NK-92 (cell line): Measurements from ENCODE around the gene LINS1.
"Not testable (repeated sequence)": the region's sequence is repeated elsewhere in the genome, so short reads cannot be mapped to it uniquely, and the experiment has no call there.

ENCODE experiments used
- DNase-seq: peaks from one replicate; lab custom pipeline; 2025; ENCODE audit not compliant: unreplicated experiment; lab: John Stamatoyannopoulos, UW

LINS1 gene

DNA sequence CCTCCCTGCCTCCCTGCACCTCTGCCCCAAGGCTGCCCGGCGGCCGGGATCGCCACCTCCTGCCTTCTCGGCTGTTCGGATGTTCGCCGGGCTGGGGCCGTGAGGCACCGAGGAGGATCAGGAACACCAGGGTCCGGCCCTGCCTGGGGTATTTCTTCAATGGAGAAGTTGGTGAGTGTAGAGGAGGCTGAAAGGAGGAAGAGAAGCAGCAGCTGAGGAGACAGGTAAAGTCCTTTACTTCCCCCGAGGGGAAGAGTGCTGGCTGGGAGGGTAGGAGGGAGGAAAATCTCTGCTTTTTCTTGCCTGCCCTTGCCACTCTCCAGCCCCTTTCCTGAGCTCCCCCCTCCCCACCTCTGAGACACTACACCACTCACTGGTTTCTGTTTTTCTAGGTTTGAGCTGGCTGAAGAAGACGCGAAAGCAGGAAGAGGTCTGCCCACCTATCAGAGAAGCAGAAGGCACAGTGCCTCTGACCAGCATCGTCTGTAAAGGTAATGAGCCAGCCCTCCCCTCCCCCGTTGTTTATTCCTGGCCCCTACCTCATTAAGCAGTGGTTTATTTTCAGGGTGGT lies 924 bp upstream of the LINS1 start:
- DNase-seq, result peak; percentile 19

DNA sequence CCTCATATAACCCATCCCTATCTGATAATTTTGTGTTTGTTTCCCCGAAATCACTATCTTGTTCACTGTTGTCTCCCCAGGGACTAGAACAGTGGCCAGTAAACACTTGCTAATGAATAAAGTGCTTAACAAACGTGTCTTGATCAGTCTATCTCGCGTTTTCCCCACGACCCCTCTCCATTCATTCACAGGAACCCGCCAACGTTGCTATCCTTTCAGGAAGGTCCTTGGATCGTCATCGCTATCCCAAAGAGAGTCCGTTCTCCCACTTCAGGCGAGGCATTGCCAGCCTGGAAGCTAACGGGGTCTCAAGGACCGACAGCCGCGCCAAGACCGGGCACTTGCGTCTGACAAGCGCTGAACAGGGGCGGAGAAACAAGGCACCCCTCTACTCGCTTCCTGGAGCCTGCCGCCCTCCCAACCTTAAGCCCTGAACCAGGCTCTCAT lies 344 bp downstream of the LINS1 start:
- DNase-seq, result no peak

DNA sequence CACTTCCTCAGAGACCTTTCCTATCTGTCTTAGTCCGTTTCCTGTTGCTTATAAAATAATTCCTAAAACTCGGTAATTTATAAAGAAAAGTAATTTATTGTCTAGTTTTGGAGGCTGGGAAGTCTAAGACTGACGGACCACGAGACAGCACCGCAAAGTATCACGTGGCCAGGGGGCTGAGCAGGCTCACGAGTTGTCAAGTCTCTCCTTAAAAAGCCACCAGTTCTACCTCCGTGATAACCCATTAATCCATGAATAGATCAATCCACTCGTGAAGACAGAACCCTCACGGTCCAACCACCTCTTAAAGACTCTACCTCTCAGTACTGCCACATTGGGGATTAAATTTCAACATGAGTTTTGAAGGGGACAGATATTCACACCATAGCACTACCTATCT lies 821 bp downstream of the LINS1 start:
- no peak for DNase-seq

DNA sequence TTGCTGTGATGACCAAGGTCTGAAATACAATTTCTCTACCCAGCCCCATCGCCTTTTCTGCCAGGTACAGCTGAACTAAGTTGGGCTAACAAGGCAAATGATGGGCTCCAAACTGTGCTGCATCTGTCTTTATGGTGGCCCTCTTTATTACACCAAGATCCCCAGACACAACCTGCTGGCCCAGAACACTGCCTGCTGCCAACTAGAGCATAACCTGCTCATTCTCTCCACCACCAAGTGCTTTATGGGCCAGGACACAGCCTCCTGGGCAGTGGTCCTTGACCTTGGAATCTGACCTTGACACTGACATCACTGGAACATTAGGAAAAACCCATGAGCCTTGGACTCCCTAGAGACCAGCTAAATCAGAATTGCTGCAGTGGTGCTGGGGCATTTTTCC lies 3.3 kb downstream of the LINS1 start:
- DNase-seq, result no peak

DNA sequence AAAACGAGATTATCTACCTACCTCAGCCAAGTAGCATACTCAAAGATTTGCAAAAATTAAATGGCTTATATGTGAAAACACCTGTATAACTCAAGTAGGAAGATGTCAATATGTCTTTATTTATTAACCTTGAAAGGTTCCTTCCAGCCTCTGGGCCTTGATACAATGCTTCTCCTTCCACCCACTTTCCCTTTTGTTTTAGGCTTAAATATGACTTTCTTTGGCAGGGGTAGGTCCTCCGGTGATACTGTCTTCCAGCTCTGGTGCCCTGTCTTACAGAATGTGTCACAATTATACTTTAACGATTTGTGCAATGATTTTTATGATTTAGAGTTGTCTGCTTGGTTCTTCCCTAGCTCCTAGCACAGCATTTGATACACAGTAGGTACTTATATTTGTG lies 4.1 kb downstream of the LINS1 start:
- no peak for DNase-seq

DNA sequence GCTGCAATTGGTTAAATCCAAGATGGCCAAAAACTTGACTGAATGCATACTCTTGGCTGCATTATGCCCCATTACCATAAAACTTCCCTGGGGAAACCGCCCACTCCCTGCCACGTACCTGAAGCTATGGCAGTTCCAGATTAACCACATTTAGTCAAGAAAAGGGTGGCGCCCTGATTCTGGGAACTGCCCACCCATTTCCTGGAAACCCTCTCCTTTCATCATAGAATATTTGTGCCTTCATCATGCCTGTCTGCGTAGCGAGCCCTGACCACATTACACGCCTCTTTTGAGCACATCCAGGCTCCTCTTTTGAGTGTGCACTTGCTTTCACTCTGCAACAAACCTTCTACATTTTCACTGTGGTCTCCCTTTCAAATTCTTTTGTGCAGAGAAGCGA lies 5.2 kb downstream of the LINS1 start:
- DNase-seq, result peak; percentile 77

DNA sequence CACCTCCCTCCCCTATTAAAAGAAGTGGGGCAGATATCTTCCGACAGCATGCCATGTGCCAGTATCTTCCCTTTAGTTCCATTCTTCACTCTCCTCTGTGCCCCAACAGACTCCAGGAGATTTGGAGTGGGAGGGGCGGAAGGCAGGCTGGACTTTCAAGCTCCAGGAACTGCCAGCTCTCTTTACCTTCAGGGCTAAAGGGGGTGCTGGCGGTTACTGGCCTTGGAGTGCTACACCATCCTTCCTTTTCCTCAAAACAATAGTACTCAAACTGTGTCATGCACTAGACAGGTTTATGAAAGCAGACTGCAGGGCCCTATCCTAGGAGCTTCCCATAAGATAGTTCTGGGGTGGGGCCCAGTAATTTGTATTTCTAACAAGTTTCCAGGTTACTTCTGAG lies 6.0 kb downstream of the LINS1 start:
- no peak for DNase-seq

DNA sequence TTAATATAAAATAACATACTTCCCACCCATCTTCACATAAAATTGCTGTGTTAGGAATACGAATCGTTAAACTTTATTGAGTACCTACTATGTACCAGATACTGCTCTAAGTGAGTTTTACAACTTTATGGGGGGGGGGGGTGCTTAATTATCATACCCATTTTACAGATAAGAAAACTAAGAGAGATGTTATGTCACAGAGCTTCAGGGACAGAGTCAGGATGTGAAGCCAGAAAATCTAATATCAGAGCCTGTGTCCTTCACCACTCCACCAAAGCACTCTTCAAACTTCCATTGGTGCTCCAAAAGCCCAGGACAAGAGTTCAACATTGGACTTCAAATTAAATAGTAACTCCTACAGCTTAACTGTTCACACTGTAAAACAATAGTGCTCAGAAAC lies 8.6 kb downstream of the LINS1 start:
- no peak for DNase-seq

DNA sequence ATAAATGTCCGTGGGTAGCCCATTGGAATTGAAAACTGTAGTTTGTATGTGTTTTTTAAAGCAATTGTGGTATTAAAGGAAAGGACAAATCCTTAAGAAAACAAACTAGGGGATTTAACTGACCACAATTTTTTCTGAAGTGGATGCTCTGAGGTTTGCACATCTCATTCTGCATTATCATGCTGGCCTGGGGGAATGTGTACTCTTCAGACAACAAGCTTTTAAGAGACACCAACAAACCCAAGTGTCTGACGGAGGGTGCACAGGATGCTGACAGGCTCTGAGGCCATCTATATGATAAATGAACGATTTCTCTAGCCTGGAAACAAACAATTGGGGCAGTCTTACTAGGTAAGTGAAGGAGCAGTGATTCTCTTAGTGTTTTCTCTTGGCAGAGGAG lies 9.1 kb downstream of the LINS1 start:
- DNase-seq, result no peak

DNA sequence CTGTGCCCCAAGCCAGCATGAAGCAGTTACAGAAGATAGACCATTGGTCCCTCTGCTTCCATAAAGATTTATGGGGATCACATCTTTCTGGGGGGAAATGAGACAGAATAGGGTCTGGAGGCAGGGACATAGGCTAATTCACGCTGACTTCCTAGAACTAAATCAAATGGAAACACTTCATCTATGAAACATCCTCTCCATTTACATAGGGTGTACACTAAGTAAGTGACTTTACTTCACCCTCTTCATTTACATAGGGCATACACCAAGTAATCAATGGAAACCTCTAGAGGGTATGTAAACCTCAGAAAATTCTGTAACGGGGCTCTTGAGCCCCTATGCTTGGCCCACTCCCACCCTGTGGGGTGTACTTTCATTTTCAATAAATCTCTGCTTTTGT lies 10.1 kb downstream of the LINS1 start:
- DNase-seq, result no peak

DNA sequence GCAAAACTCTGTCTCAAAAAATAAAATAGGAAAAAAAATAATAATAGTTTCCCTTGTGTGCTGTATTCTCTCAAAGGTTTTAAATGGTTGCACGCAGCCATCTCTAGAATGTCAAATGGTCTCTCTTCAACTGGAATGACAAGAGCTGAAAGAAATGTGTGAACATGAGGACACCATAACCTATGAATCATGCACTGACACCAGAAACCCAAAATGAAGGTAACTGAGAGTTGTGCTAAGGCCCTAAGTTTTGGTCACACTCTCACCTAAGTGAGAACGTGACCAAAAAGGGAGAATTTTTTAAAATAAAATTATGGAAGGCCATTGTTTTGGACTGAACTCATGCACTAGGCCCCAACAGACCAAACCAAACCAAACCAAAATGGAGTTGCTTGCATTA lies 10.8 kb downstream of the LINS1 start:
- DNase-seq, result not testable (repeated sequence)

DNA sequence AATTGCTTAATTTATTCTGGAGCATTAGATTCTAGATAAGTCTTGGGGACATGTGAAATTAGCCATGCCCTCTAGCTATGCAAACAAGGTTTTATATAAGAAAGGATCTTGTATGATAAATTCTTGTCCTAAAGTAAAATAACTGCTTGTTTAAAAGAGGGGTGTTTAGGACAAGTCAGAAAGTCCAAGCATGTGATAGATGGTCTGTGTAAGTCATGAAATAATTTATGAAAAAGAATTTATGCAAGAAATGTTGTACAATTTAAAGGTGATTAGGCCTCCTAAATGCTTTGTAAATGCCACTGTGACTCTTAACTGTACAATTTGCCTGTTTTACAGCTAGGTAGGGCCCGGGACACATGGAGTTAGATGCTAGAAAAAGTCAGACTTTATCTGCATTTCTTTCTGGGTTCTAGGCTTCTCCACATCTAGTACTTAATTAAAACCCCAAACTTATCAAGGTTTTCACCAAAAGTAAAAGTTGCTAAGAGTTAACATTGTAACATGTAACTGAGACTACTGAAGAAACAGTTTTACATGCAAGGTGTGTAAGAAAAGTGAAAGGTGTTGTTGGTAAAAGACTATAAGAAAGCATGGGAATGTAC lies 13.2 kb downstream of the LINS1 start:
- DNase-seq, result no peak

DNA sequence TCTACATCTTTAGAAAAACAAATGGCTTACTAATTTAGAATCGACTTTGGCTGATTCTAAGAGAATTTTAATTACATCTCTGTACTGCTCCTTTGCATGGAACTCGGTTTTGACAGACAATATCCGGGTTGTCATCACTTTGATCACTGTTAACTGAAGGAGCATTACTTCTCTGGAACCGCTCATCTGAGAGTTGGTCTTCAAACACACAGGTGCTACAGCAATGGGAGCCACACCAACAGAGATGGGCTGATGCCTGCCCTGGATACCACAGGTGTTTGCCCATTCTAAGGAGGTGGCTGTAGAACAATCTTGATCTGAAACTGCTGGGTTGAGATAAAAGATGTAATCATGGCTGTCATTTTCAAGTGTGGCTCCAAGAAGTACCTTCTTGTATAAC lies 21.6 kb downstream of the LINS1 start:
- no peak for DNase-seq

DNA sequence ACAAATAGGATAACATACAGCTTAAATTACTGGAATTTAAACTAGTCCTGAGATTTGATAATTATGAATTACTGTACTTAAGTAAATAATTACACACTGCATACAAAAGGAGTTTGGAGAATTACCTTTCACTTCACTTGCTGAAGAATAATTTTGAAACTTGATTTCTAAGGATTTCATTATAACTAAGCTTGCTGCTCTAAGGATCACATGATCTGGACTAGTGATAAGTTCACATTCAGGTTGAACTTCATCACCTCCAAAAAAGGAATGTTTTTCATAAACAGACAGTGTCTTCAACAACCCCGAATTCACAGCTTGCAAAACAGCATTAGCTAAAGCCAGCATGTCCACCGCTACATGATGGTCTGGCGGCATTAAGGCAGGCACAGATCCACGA lies 28.5 kb downstream of the LINS1 start:
- no peak for DNase-seq

DNA sequence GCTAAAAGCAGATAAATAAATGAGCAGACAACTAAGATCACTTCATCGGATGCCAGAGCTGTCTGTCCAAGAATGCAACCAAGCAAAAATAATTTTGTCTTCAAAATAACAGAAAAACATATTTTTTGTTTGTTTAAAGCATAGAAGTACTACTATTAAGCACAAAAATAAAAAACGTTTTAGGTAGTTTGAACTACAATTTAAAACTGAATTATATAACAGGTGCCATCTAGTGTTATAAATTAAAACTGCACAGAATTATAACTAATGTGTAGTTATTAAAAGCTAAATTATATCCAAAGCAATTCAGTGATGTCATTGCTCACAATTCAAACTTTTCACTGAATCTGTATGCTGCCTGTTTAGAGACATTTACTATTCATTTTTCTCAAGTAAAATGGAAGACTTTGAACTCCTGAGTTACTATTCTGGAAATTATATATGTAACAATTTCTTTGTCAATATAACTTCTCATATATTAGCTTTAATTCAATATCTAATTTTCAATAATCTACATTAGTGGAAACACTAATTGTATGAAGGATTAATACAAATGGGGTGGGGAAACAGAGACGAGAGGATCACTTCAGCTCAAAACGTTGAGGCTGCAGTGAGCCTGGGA lies 29.5 kb downstream of the LINS1 start:
- no peak for DNase-seq

DNA sequence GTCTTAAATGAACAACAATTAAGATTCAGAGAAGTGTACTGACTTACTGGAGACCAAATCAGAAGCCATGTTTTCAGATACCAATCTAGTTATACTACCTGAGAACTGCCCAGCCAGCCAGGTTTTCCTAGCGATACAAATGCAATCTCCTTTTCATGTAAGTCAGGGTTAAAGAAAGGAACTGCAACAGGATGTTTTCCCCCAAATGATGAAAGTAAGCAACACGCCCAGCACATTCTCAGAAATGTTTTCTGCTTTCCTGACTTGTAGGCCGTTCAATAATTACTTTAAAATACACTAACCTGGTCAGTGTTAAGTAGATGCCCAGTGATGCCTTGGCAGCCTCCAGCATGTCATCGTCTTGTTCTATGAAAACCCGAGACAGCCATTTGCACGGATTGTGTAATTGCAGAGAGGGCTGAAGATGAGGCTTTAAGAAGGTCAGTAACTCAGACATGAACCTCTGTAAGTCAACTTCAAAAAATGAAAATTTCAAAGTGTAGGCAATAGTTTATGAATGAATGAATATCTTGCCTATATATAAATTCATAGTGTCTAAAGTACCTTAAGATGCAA lies 30.3 kb downstream of the LINS1 start:
- no peak for DNase-seq

DNA sequence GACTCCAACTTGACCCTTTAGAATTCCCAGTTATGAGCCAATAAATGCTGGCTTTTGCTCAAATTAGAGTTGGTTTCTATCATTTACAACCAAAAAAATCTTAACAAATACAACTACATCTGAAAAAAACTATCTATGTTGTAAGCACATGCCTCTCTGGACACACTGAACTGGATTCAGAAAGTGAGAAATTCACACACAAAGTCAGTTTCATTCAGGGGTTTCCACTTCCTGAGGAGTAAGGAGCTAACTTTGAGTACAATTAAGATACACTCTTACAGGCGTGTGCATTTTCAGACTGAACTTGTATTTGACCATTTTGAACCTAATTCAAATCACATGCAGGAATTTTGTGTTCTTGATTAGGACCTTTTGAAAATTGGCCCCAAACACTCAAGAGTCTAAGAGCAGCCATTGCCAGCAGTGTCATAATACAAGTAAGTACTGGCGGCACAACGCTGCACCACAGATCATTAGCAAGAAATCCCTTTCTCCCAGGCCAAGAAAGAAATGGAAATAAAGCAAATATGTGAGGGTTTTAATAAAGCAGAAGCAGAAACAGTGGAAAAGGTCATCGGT lies 31.2 kb downstream of the LINS1 start:
- no peak for DNase-seq

DNA sequence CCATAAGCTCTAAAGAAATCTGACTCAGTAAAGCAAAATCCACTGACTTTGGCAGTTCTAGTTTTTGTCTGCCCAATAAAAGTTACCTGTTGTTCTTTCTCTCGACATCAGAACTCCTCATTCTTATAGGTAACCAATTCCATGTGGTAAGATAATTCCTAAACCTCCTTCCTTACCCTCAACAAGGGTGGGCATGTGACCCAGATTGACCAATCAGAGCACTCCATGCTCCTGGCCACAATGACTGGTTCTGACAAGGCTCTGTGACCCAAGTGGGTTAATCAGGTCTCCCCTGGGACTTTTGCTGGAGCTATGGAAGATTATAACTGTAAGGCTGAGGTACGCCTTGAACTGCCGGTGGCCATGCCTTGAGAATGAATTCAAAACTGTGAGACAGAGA lies 31.7 kb downstream of the LINS1 start:
- no peak for DNase-seq

DNA sequence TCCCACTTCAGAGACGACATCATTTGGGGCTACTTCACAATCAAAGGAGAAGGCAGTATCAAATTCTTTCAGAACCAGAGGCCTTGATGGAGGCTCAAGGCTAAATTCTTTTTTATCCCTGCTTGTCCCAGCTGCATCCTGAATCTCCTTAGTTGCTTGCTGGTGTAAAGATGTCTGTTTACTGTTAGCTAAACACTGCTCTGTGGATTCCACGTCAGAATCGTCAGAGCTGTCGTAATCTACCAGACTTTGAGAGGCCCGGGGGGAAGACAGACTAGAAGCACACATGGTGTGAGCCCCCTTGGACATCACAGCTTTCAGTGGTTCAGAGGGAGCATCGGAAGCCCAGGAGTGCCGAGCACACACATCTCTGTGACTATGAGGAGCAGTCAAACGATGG lies 32.6 kb downstream of the LINS1 start:
- DNase-seq, result no peak

DNA sequence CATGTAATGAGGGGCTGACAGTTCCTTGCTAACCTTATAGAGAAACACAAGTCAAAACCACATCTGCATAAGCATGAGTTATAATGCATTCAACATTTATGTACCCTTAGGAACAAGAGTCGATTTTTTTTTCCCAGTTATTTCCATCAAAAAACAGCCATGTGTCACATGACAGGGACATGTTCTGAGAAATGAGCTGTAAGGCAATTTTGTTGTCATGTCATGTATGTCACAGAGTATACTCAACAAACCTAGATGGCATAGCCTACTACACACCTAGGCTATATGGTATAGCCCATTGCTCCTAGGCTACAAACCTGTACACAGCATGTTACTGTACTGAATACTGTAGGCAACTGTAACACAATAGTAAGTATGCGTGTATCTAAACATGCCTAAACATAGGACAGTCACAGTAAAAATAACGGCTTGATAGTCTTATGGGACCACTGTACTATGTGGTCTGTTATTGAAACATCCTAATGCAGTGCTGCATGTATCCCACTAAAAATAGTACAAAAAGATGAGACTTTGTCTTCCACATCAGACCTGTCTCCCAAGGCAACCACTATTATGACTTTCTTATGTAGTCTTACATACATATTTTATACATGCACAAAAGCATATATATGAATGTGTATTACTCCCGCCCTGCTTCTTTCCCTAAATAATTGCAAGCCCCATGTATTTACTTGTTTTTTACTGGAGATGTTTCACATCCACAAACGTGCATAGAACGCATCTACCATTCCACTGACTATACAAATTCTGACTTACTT lies 34.9 kb downstream of the LINS1 start:
- DNase-seq, result no peak

DNA sequence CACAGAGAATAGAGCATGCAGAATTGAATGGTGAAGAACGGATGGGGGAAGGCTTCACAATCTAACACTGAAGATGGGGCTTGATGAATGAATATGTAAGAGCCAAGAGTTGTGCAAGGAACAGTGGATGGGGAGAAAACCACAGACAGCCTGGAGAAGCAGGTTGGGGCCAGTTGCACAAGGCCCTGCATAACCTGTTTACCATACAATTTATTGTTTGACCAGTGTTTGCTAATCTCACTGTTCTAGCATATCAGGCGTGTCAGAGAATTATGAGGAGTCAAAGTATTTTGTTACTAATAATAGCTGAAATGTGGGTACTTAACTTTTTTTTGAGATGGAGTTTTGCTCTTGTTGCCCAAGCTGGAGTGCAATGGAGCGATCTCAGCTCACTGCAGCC lies 36.4 kb downstream of the LINS1 start:
- no peak for DNase-seq
